Hepatocyte (in vitro differentiated cells): Measurements from ENCODE around the gene ZBTB44.

Source experiments
- CTCF ChIP-seq: fragments of 200-600 bp; sonication (generic); IDR thresholded peaks from 2 replicates; pipeline ENCODE4 v1.5.1; 2016; ENCODE audit warnings: antibody characterized with exemption, mild to moderate bottlenecking; ENCODE audit not compliant: poor library complexity
- EZH2 ChIP-seq: fragments of 200-600 bp; sonication (generic); IDR thresholded peaks from 2 replicates; pipeline ENCODE4 v1.6.1; 2016; ENCODE audit warnings: antibody characterized with exemption, mild to moderate bottlenecking, borderline replicate concordance
- EZH2phosphoT487 ChIP-seq: fragments of 200-600 bp; sonication (generic); IDR thresholded peaks from one replicate; pipeline ENCODE4 v1.6.1; 2018; ENCODE audit warnings: antibody characterized with exemption, mild to moderate bottlenecking, low read depth, moderate library complexity; ENCODE audit not compliant: unreplicated experiment, severe bottlenecking

- TF ChIP-seq CTCF (no peak), EZH2 (no peak), EZH2phosphoT487 (no peak)
These were observed 19.1 kb downstream of the ZBTB44 start for GRCh38 chr11:130295657-130296056.
